Activated CD8-positive, alpha-beta memory T cell treated with anti-CD3 and anti-CD28 coated beads, Interleukin-2, amount 50 U/mL, for 4 hours (primary cell): ENCODE measurements around the gene SDE2.
"Not testable (repeated sequence)": the region's sequence is repeated elsewhere in the genome, so short reads cannot be mapped to it uniquely, and the experiment has no call there.

ENCODE experiments used
- DNase-seq: peaks from one replicate; pipeline ENCODE4 v3.0.0-alpha.2; 2020

SDE2 gene

DNA sequence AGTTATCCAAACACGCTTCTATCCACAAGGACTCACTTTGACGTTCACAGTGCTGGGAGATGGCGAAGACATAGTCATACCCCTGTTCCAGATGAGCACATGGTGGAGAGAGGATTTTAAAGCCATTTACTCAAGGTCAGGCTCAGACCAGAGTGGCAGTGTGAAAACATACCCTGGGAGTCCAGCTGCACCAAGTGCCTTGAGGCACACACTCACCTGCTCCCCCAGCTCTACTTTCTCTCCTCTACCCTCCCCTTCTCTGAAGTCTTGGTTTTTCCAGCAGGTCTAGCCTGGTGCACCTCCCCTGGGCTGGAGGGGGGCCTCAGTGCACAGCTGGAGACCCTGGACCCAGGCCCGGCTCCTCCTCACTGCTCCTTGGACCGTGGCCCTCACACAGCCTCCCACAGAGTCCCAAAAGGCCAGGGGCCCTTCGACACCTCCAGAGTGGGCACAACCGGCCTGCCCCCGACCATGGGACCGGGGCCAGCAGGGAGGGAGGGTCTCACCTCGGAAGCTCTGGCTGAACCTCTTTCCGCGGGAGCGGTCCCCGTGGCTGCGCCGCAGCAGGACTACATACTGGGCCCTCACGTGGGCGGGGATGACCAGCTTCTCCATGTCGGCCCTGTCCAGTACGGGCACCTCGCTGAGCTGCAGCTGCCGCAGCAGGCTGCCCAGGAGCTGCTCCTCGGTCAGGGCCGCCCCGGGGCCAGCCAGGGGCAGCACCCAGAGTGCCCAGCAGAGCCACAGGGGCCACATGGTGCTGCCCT lies 58.6 kb downstream of the SDE2 start:
- DNase-seq, result no peak

DNA sequence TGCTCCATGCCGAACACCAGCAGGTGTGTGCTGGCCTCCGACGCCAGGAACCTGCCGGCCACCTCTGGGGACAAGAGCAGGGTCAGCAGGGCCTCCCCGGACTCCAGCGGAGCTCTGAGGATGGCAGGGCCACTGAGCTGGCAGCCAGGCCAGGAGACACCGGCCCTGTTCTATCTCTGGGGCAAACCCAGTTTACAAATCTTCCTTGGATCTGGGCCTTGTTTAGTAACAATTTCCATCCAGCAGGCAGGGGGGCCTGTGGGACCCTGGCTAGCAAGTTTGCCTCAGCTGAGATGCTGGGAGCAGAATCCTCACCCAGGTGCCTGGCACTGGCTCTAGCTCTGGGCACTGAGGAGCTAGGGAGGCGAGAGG lies 59.2 kb downstream of the SDE2 start:
- DNase-seq, result not testable (repeated sequence)

- DNase-seq, result not testable (repeated sequence)
These were observed 59.8 kb downstream of the SDE2 start for GRCh38 chr1:225939097-225939938.

GRCh38 chr1:225937048-225937968 lies 61.8 kb downstream of the SDE2 start:
- no peak for DNase-seq

DNA sequence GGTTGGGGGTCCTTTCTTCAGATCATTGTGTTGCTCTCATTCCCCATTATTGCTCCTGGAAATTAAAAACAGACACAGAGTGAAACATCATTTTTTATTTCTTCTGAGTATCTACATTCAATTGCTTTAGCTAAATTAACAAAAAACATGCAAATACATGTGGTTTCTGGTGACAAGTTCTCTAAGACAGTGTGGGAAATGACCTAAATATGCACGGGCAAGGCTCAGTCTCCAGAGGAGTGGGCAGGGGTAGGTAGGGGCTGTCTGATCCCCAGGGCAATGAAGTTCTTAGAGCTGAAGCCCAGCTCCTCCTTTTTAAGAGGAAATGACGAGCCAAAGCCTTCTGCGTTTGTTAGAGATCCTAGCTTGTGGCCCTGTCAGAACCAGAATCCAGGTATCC lies 62.6 kb downstream of the SDE2 start:
- no peak for DNase-seq

GRCh38 chr1:225936086-225936485 lies 63.1 kb downstream of the SDE2 start:
- DNase-seq, result not testable (repeated sequence)

DNA sequence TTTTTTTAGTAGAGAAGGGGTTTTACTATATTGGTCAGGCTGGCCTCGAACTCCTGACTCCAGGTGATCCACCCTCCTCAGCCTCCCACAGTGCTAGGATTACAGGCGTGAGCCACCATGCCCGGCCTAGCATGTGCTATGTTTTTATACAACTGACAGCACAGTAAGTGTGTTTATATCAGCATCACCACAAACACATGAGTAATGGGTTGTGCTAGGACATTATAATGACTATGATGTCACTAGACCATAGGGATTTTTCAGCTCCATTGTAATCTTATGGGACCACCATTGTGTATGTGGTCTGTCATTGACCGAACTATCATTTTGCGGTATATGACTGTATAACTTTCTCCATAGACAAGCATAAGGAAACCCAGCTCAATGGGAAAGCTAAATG lies 64.4 kb downstream of the SDE2 start:
- no peak for DNase-seq

- DNase-seq, result no peak
These were observed 66.1 kb downstream of the SDE2 start for GRCh38 chr1:225933072-225933471.
